Spleen (tissue), 11 donors: ENCODE measurements around the gene KCNB1. TPM values are rescaled to one million over a fixed set of nuclear protein-coding genes. Genes with fewer than 3 reads are reported as not detected.

ENCODE experiments used
- DNase-seq: peaks from one replicate; pipeline ENCODE4 v3.0.0-alpha.2; 2020
- H3K27ac ChIP-seq, 8 donors: fragments of 200-600 bp; sonication (generic) in 7 of 8; 1 replicate in 4 of 8; 2 replicates in 4 of 8; pipeline versions ENCODE4 v1.5.0 to v1.8.0; 2016 to 2021; ENCODE audit warnings: inconsistent platforms in 4 of 8, mild to moderate bottlenecking in 4 of 8, moderate library complexity in 1 of 8
- H3K27me3 ChIP-seq, 7 donors: fragments of 200-600 bp; sonication (generic) in 6 of 7; replicated peaks in 1 of 7; 1 replicate in 4 of 7; 2 replicates in 3 of 7; pipeline versions ENCODE4 v1.5.0 to v1.8.0; 2016 to 2021; ENCODE audit warnings: inconsistent platforms in 3 of 7, mild to moderate bottlenecking in 1 of 7
- H3K36me3 ChIP-seq, 6 donors: fragments of 200-600 bp; sonication (generic) in 5 of 6; 1 replicate in 4 of 6; 2 replicates in 2 of 6; pipeline versions ENCODE4 v1.5.0 to v1.8.0; 2016 to 2021; ENCODE audit warnings: inconsistent platforms in 2 of 6
- H3K4me1 ChIP-seq, 6 donors: fragments of 200-600 bp; sonication (generic) in 5 of 6; 1 replicate in 3 of 6; 2 replicates in 3 of 6; pipeline versions ENCODE4 v1.5.0 to v1.8.0; 2016 to 2021; ENCODE audit warnings: inconsistent platforms in 3 of 6
- H3K4me3 ChIP-seq, 8 donors: fragments of 200-600 bp; sonication (generic) in 7 of 8; 1 replicate in 4 of 8; 2 replicates in 4 of 8; pipeline versions ENCODE4 v1.5.0 to v1.8.0; 2016 to 2021; ENCODE audit warnings: inconsistent platforms in 4 of 8, mild to moderate bottlenecking in 4 of 8, moderate library complexity in 2 of 8
- H3K9me3 ChIP-seq, 8 donors: fragments of 200-600 bp; sonication (generic) in 7 of 8; 1 replicate in 4 of 8; 2 replicates in 4 of 8; pipeline versions ENCODE4 v1.5.0 to v1.8.0; 2016 to 2021; ENCODE audit warnings: inconsistent platforms in 4 of 8
- CTCF ChIP-seq, 11 experiments: fragments of 200-600 bp in 7 of 11; fragments of 450-650 bp in 4 of 11; sonication (generic) in 4 of 11; IDR thresholded peaks in 8 of 11; conservative IDR thresholded peaks in 3 of 11; 1 replicate in 7 of 11; 2 replicates in 4 of 11; pipeline versions ENCODE4 v1.4.0 to v1.8.0; 2016 to 2021; ENCODE audit warnings: antibody characterized with exemption in 11 of 11, inconsistent platforms in 4 of 11, mild to moderate bottlenecking in 1 of 11
- POLR2A ChIP-seq, 3 donors: fragments of 450-650 bp; IDR thresholded peaks; one replicate each; pipeline ENCODE4 v1.5.1; 2017; ENCODE audit warnings: antibody characterized with exemption in 3 of 3, mild to moderate bottlenecking in 1 of 3
- POLR2AphosphoS5 ChIP-seq, 3 donors: sonication (generic); formaldehyde crosslinking; IDR thresholded peaks; one replicate each; pipeline ENCODE4 v1.5.1; 2017; ENCODE audit warnings: antibody characterized with exemption in 3 of 3
- WGBS, 5 donors: extraction: QIAGEN DNeasy Blood & Tissue Kit in 3 of 5; methylation state at CpG; one replicate each; pipeline versions ENCODE4 v1.1.5 to v1.1.7; 2013 to 2018; 5-methylcytosine and 5-hydroxymethylcytosine counted together
- intact Hi-C: fragments of 100-400 bp; cut with DNase I; formaldehyde crosslinking; loops from one replicate; pipeline ENCODE4 v1.15.0; 2023; ENCODE audit warnings: low total_unique reads
- polyA plus RNA-seq, 3 donors: library from polyadenylated mRNA; stranded (reverse); fragments of 200-250 nt; gene quantifications; one replicate each; pipeline ENCODE4 v1.2.1, GENCODE V29; 2013
- total RNA-seq, 7 donors: library from RNA; depleted of rRNA in 3 of 7; stranded (reverse); fragments of >200 nt in 3 of 7; fragmentation: NEBNext Ultra II Directional in 4 of 7; extraction: Animal tissue kit (Norgen Biotek cat#: 25700) in 4 of 7; gene quantifications; one replicate each; pipeline versions ENCODE4 v1.1.0 to v1.2.1, GENCODE V29; 2016 to 2021
- donor health status: healthy with polysubstance abuse.
- donor health status: DM: no; HTN: no; CAD: no; lungs with moderate emphysema.
- donor health status: DM: no; HTN: no; CAD: no.
- donor health status: Bipolar disorder and iron deficiency.
- donor health status: healthy.
- donor health status: DM: no; HTN: no; CAD: no.
- donor health status: DM: yes; HTN: yes; CAD: no.

Gene KCNB1
- total and polyA plus RNA-seq, 10 donors = 0.02 to 3.2 (median 0.51) TPM

GRCh38 chr20:49518576-49518975 is 36.1 kb upstream of the KCNB1 start:
- no peak for TF ChIP-seq POLR2A (IDR thresholded peaks at IDR 0.05)
- no peak for TF ChIP-seq CTCF (IDR thresholded peaks at IDR 0.05 in 8 of 11, conservative IDR thresholded peaks at IDR 0.05 in 3 of 11)
- no peak for TF ChIP-seq POLR2AphosphoS5 (IDR thresholded peaks at IDR 0.05)
- H3K4me1 ChIP-seq = no peaks in the 10 kb centered on the region
- no peak overlapping the region for H3K27ac ChIP-seq
- H3K27me3 ChIP-seq = peaks cover 0 to 29% (median 0%) of the 10 kb centered on the region in 7 donors
- no peak for DNase-seq
- no peaks in the 10 kb centered on the region for H3K36me3 ChIP-seq
- intact Hi-C loops = no loop called here
- 68 to 76% (median 70%) methylated on average over 5 of the region's 5 CpGs for WGBS, 5 donors
- H3K9me3 ChIP-seq = no peaks in the 10 kb centered on the region
- no peak overlapping the region for H3K4me3 ChIP-seq

GRCh38 chr20:49517805-49518100 is 35.3 kb upstream of the KCNB1 start:
- peaks cover 0 to 35% (median 0%) of the 10 kb centered on the region in 7 donors for H3K27me3 ChIP-seq
- WGBS, 5 donors = 89 to 96% (median 92%) methylated on average over 4 of the region's 4 CpGs

GRCh38 chr20:49516916-49517804 is 34.7 kb upstream of the KCNB1 start:
- H3K27me3 ChIP-seq = peaks cover 0 to 40% (median 0%) of the 10 kb centered on the region in 7 donors
- intact Hi-C loops = no loop called here
- TF ChIP-seq POLR2A (IDR thresholded peaks at IDR 0.05) (no peak), CTCF (IDR thresholded peaks at IDR 0.05 in 8 of 11, conservative IDR thresholded peaks at IDR 0.05 in 3 of 11) (no peak), POLR2AphosphoS5 (IDR thresholded peaks at IDR 0.05) (no peak)
- H3K4me1 ChIP-seq = no peaks in the 10 kb centered on the region
- H3K4me3 ChIP-seq = no peak overlapping the region
- 74 to 82% (median 77%) methylated on average over 11 to 17 of the region's 17 CpGs for WGBS, 5 donors
- no peaks in the 10 kb centered on the region for H3K9me3 ChIP-seq
- no peaks in the 10 kb centered on the region for H3K36me3 ChIP-seq
- no peak for DNase-seq
- H3K27ac ChIP-seq = no peak overlapping the region

More at GRCh38 chr20:49517805-49518100, 35.3 kb upstream of the KCNB1 start:
- intact Hi-C loops = no loop called here
- H3K36me3 ChIP-seq = no peaks in the 10 kb centered on the region
- H3K9me3 ChIP-seq = no peaks in the 10 kb centered on the region
- DNase-seq = no peak
- H3K4me3 ChIP-seq = no peak overlapping the region
- TF ChIP-seq POLR2AphosphoS5 (IDR thresholded peaks at IDR 0.05) (no peak), CTCF (IDR thresholded peaks at IDR 0.05 in 8 of 11, conservative IDR thresholded peaks at IDR 0.05 in 3 of 11) (no peak), POLR2A (IDR thresholded peaks at IDR 0.05) (no peak)
- no peak overlapping the region for H3K27ac ChIP-seq
- H3K4me1 ChIP-seq = no peaks in the 10 kb centered on the region

GRCh38 chr20:49515586-49515985 is 33.1 kb upstream of the KCNB1 start:
- WGBS, 5 donors = 55 to 66% (median 61%) methylated on average over 3 of the region's 3 CpGs
- Histone ChIP-seq H3K27me3 (peaks cover 0 to 52% (median 0%) of the 10 kb centered on the region in 7 donors), H3K27ac (no peak overlapping the region), H3K9me3 (no peaks in the 10 kb centered on the region), H3K4me1 (no peaks in the 10 kb centered on the region), H3K36me3 (no peaks in the 10 kb centered on the region), H3K4me3 (no peak overlapping the region)
- TF ChIP-seq POLR2AphosphoS5 (IDR thresholded peaks at IDR 0.05) (no peak), POLR2A (IDR thresholded peaks at IDR 0.05) (no peak), CTCF (IDR thresholded peaks at IDR 0.05 in 8 of 11, conservative IDR thresholded peaks at IDR 0.05 in 3 of 11) (no peak)
- intact Hi-C loops = no loop called here
- DNase-seq = no peak
